Choroid plexus epithelial cell (primary cell): ENCODE data around the gene DIMT1.
A peak's percentile ranks its signal among the peaks of the same experiment; 100 is the strongest.

Experiments used
- DNase-seq: peaks from one replicate; pipeline ENCODE4 v3.0.0-alpha.2; 2010; ENCODE audit warnings: low read depth
- H3K4me3 ChIP-seq: 2 replicates; pipeline ENCODE4 v1.5.1; 2011; ENCODE audit warnings: low read depth, mild to moderate bottlenecking, control low read depth, low read length, moderate library complexity
- CTCF ChIP-seq: conservative IDR thresholded peaks from 2 replicates; pipeline ENCODE4 v1.5.1; 2011; ENCODE audit warnings: low read depth, mild to moderate bottlenecking, control low read depth, inconsistent platforms, low read length, moderate library complexity

DIMT1 gene

DNA sequence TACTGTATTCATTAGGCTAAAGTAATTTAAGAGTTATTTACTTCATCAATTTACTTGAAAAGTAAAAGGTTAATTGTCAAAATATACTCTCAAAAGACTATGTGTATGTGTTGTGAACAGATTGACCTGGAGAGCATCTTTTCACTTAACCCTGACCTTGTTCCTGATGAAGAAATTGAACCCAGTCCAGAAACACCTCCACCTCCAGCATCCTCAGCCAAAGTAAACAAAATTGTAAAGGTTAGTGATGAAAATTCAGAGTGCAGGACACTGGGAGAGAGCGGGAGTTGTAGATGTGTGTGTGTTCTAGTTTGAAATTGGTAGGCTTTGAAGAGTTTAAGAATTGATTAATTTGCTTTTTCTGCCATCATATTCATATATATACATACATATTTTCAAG, 55.8 kb downstream of the DIMT1 start:
- no peak for DNase-seq
- TF ChIP-seq CTCF: no peak
- H3K4me3 ChIP-seq: no peak overlapping the region

DNA sequence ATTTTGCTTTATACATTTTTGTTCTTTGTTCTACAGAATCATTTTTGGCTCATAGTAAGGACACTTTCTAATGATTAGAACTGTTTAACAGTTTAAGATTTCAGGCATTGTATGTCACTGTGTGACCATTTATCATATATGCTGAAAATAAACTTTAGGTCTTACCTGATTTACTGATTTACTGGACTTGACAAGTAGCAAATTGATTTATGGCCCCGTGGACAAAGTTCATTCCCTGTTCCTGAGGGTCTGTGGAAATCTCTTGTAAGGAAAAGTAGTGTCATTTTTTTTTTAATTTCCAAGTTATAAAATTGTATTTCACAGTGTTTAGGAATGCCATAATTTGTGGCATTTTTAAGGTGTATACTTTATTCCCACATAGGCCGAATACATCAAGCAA, 57.0 kb downstream of the DIMT1 start:
- no peak overlapping the region for H3K4me3 ChIP-seq
- TF ChIP-seq CTCF: no peak
- no peak for DNase-seq

DNA sequence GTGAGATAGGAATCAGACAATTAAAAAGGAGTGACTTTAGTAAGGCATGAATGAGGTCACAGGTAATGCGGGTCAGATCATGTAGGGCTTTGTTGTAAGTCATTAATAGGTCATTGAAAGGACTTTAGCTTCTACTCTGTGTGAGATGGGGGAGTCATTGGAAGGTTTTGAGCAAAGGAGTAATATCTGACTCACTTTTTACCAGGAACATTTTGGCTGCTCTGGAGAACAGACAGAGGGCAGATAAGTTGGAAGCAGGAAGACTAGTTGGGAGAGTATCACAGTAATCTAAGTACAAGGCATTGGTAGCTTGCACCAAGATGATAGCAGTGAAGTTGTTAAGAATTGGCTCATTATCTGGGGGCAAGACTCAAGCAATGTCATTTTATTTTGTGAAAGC, 60.3 kb downstream of the DIMT1 start:
- DNase-seq: no peak
- no peak overlapping the region for H3K4me3 ChIP-seq
- TF ChIP-seq CTCF: no peak

- no peak for TF ChIP-seq CTCF
- DNase-seq: no peak
- H3K4me3 ChIP-seq: no peak overlapping the region
Measured at GRCh38 chr5:62342476-62342837, 61.2 kb downstream of the DIMT1 start.

- TF ChIP-seq CTCF: no peak
- DNase-seq: no peak
- H3K4me3 ChIP-seq: no peak overlapping the region
Measured at GRCh38 chr5:62341783-62342475, 61.8 kb downstream of the DIMT1 start.

DNA sequence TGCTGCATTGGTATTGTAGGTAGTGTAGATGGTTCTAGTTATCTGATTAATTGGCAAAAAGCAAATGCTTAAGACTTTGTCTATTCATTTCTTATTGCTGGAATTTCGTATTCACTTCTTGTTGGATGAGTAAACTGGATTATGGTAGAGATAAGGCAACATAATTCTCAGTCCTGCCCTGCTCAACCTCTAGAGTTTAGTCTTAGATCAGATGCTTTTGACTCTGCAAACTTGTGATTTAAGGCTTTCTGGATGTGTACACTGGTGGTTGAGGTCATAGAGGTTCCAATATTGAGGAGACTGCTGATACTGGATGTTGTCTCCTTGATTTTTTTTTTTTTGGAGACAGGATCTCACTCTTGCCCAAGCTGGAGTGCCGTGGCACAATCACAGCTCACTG, 62.7 kb downstream of the DIMT1 start:
- no peak for TF ChIP-seq CTCF
- no peak overlapping the region for H3K4me3 ChIP-seq
- DNase-seq: no peak

DNA sequence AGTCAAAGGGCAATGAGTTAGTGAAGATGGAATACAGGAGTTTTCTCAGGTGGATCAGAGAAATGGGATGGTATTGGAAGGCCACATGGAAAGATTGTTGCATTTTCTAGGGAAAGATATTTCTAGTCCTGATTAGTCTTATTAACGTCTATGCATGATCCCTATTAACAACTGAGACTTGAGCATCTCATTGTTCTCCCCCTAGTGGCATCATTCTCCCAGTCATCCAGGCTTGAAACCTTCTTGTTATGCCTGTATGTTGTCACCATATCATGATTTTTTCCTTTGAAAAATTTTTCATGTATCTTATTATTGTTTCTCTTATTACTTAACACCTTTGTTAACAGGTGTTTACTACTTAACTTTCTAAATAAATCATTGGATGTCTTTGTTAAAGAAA, 63.3 kb downstream of the DIMT1 start:
- no peak overlapping the region for H3K4me3 ChIP-seq
- peak; percentile 60 for DNase-seq
- TF ChIP-seq CTCF: peak; percentile 64
